ENCODE results near the gene IFNA8. TPM values are rescaled to one million over a fixed set of nuclear protein-coding genes. Genes with fewer than 3 reads are reported as not detected.
A peak's percentile ranks its signal among the peaks of the same experiment; 100 is the strongest.
"Not testable (repeated sequence)": the region's sequence is repeated elsewhere in the genome, so short reads cannot be mapped to it uniquely, and the experiment has no call there.

IFNA8 gene
- total RNA-seq, 1 donor from 2014 or later, result not detected

DNA sequence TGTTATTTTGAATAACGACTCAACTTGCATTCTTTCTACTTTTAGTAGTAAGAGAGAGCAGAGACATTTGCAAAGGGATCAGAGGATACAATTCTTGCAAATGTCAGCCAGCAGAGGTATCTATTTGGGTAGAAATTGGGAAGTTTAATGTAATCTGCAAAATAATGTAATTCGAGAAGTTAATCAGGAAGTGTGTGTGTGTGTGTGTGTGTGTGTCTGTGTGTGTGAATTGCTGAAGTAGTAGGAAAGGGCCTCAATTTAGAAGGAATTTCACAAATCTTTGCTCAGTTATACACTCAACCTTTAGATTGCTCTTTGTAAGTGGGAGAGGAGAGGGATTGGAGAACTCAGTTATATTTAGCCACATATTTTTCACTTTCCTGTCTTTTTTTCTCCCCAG lies 20.3 kb downstream of the IFNA8 start:
- Mint-ChIP-seq H3K9me3 (ENCODE audit: unreplicated experiment) (no peaks in the 10 kb centered on the region), H3K4me1 (ENCODE audit: low read depth, unreplicated experiment) (no peaks in the 10 kb centered on the region), H3K27ac (ENCODE audit: unreplicated experiment) (no peak overlapping the region), H3K4me3 (ENCODE audit: unreplicated experiment) (no peak overlapping the region), H3K36me3 (ENCODE audit: unreplicated experiment) (no peaks in the 10 kb centered on the region), H3K27me3 (ENCODE audit: unreplicated experiment) (peaks cover 2% of the 10 kb centered on the region)
- no peak for DNase-seq
- TF ChIP-seq, protein P1, sequence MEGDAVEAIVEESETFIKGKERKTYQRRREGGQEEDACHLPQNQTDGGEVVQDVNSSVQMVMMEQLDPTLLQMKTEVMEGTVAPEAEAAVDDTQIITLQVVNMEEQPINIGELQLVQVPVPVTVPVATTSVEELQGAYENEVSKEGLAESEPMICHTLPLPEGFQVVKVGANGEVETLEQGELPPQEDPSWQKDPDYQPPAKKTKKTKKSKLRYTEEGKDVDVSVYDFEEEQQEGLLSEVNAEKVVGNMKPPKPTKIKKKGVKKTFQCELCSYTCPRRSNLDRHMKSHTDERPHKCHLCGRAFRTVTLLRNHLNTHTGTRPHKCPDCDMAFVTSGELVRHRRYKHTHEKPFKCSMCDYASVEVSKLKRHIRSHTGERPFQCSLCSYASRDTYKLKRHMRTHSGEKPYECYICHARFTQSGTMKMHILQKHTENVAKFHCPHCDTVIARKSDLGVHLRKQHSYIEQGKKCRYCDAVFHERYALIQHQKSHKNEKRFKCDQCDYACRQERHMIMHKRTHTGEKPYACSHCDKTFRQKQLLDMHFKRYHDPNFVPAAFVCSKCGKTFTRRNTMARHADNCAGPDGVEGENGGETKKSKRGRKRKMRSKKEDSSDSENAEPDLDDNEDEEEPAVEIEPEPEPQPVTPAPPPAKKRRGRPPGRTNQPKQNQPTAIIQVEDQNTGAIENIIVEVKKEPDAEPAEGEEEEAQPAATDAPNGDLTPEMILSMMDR (IDR thresholded peaks at IDR 0.05; ENCODE audit: partially characterized antibody, unreplicated experiment), result no peak

DNA sequence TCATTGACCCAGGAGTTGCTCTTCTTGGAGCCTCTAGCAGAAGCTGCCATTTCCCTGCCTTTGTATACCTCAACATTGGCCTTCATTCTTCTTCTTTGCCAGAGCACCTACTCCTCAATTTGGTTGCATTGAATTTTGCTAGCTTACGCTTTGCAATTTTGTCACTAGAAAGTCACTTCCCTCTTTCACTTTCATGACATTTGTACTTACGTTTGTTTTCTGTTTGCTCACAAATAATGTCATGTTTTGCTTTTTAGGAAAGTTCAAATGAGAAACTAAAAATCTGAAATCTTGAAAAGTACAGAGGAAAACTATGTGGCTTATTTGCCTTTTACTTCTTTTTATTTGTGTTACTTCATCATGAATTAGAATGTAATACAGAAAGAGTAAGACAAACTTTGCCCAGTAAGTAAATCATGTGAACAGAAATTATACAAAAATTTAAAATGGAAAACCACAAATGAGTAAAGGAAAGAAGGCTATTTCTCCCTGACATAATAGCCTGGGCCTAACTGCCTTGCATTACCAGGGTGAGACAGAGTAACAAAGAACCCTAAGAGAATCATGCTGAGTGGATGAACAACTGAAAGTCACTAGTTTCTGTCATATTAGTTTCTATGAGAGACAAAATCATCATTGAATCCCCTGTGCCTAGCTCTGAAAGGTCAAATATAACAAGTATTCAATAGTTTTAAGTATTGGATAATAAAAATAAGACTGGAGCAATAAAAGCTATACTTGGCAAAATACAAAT lies 23.9 kb downstream of the IFNA8 start:
- no peak for DNase-seq
- no peak overlapping the region for H3K4me3 Mint-ChIP-seq (ENCODE audit: unreplicated experiment)
- H3K4me1 Mint-ChIP-seq (ENCODE audit: low read depth, unreplicated experiment), result no peaks in the 10 kb centered on the region
- H3K27ac Mint-ChIP-seq (ENCODE audit: unreplicated experiment), result no peak overlapping the region
- H3K9me3 Mint-ChIP-seq (ENCODE audit: unreplicated experiment), result no peaks in the 10 kb centered on the region
- no peaks in the 10 kb centered on the region for H3K36me3 Mint-ChIP-seq (ENCODE audit: unreplicated experiment)
- H3K27me3 Mint-ChIP-seq (ENCODE audit: unreplicated experiment), result peaks cover 2% of the 10 kb centered on the region
- TF ChIP-seq, protein P1 (IDR thresholded peaks at IDR 0.05; ENCODE audit: partially characterized antibody, unreplicated experiment), result no peak

DNA sequence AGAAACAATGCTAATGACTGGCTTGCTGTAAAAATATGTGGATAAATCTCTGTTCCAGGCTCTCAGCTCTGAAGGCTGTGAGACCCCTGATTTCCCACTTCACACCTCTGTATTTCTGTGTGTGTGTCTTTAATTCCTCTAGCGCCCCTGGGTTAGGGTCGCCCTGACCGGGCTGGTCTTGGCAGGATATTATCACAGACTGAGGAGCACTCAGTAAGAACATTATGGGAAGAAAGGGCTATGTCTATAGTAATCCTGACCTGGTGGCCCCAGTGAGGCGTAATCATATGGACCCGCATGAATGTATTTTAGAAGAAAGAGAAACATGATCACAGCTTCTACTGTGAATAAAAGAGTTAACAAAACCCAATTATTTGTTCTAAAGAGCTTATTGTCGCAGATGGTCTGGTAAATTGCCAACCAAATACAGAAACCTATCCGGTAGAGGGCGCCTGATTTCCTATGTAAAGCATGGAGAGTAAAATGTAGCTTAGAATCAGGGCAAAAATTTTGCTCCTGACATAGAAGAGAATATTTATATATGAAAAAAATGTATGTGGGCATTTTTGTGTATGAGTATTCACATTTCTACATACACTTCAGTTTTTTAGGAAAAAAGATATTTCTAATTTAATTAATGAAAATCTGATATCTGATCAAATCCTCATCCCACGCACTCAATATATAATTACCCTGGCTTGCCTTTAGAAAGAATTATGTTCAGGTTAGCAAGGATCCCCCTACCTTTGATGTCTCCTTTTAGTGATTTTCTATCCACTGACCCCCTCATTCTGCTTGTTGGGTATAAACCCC lies 25.5 kb downstream of the IFNA8 start:
- no peak overlapping the region for H3K4me3 Mint-ChIP-seq (ENCODE audit: unreplicated experiment)
- DNase-seq, result no peak
- no peaks in the 10 kb centered on the region for H3K36me3 Mint-ChIP-seq (ENCODE audit: unreplicated experiment)
- H3K4me1 Mint-ChIP-seq (ENCODE audit: low read depth, unreplicated experiment), result peaks cover 2% of the 10 kb centered on the region
- TF ChIP-seq, protein P1 (IDR thresholded peaks at IDR 0.05; ENCODE audit: partially characterized antibody, unreplicated experiment), result peak; percentile 37
- no peaks in the 10 kb centered on the region for H3K9me3 Mint-ChIP-seq (ENCODE audit: unreplicated experiment)
- H3K27ac Mint-ChIP-seq (ENCODE audit: unreplicated experiment), result no peak overlapping the region
- H3K27me3 Mint-ChIP-seq (ENCODE audit: unreplicated experiment), result peaks cover 2% of the 10 kb centered on the region

DNA sequence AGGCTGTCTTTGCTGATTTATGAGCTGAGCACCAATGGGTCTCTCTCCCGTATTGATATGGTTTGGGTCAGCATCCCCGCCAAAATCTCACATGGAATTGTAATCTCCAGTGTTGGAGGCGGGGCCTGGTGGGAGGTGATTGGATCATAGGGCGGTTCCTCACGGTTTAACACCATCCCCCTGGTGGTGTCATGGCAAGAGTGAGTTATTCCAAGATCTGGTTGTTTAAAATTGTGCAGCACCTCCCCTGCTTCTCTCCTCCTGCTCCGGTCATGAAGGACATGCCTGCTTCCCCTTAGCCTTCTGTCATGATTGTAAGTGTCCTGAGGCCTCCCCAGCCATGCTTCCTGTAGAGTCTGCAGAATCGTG lies 26.1 kb downstream of the IFNA8 start:
- not testable (repeated sequence) for H3K4me1 Mint-ChIP-seq (ENCODE audit: low read depth, unreplicated experiment); H3K27me3 Mint-ChIP-seq (ENCODE audit: unreplicated experiment); H3K9me3 Mint-ChIP-seq (ENCODE audit: unreplicated experiment); DNase-seq; H3K4me3 Mint-ChIP-seq (ENCODE audit: unreplicated experiment); H3K36me3 Mint-ChIP-seq (ENCODE audit: unreplicated experiment); H3K27ac Mint-ChIP-seq (ENCODE audit: unreplicated experiment)

DNA sequence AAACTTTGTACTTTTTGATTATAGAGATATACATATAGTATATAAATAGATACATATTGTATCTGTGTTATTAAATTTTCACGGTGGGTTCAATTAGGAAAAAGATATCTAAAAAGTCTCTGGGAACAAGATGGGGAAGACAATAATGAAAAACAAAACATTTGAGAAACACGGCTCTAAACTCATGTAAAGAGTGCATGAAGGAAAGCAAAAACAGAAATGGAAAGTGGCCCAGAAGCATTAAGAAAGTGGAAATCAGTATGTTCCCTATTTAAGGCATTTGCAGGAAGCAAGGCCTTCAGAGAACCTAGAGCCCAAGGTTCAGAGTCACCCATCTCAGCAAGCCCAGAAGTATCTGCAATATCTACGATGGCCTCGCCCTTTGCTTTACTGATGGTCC lies 31.2 kb downstream of the IFNA8 start, which contains the start of gene IFNA1:
Gene IFNA1 (plus strand): TSS at position 301 of the 400 bp plus-strand sequence. CDS start 69 bp downstream, at position 370.
- DNase-seq, result no peak
- H3K4me1 Mint-ChIP-seq (ENCODE audit: low read depth, unreplicated experiment), result peaks cover 2% of the 10 kb centered on the region
- H3K27ac Mint-ChIP-seq (ENCODE audit: unreplicated experiment), result no peak within 1 kb of the TSS
- peaks cover 2% of the 10 kb centered on the region for H3K27me3 Mint-ChIP-seq (ENCODE audit: unreplicated experiment)
- TF ChIP-seq, protein P1 (IDR thresholded peaks at IDR 0.05; ENCODE audit: partially characterized antibody, unreplicated experiment), result no peak
- H3K9me3 Mint-ChIP-seq (ENCODE audit: unreplicated experiment), result no peaks in the 10 kb centered on the region
- no peak within 1 kb of the TSS for H3K4me3 Mint-ChIP-seq (ENCODE audit: unreplicated experiment)
- H3K36me3 Mint-ChIP-seq (ENCODE audit: unreplicated experiment), result no peaks in the 10 kb centered on the region

All from glutamatergic neuron (in vitro differentiated cells).